Erythroblast (primary cell): ENCODE data around the gene SPN.
"Not testable (repeated sequence)": the region's sequence is repeated elsewhere in the genome, so short reads cannot be mapped to it uniquely, and the experiment has no call there.

Experiments used
- GATA1 ChIP-seq: IDR thresholded peaks from 2 replicates; pipeline ENCODE4 v1.6.1; 2011; ENCODE audit warnings: low read depth, mild to moderate bottlenecking, control low read depth, low read length, moderate library complexity
- POLR2A ChIP-seq: IDR thresholded peaks from 2 replicates; pipeline ENCODE4 v1.6.1; 2011; ENCODE audit warnings: mild to moderate bottlenecking, low read length

DNA sequence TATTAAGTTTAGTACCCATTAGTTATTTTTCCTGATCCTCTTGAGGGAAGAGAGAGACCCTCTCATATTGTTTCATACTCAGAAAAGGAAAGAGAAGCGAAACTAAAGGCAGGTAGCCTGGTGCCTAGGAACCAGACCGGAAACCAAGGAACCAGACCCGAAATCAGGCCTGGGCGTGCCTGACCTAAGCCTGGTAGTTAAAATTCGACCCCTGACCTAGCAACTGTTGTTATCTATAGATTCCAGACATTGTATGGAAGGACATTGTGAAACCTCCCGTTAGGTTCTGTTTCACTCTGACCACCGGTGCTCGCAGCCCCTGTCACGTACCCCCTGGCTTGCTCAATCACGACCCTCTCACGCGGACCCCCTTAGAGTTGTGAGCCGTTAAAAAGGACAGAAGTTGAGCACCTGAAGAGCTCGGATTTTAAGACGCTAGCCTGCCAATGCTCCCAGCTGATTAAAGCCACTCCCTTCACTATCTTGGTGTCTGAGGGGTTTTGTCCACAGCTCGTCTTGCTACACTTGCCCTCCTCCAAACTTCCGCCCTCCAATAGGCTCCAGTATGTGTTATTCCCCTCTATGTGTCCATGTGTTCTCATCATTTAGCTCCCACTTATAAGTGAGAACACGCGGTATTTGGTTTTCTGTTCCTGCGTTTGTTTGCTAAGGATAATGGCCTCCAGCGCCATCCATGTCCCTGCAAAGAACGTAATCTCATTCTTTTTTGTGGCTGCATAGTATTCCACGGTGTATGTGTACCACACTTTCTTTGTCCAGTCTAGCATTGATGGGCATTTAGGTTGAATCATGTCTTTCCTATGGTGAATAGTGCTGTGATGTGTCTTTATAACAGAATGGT lies 26.7 kb downstream of the SPN start:
- not testable (repeated sequence) for TF ChIP-seq POLR2A, GATA1
